Cardiac muscle cell (in vitro differentiated cells and primary cell): ENCODE measurements around the gene BRINP1. TPM values are rescaled to one million over a fixed set of nuclear protein-coding genes. Genes with fewer than 3 reads are reported as not detected.

Experiments
- DNase-seq, 2 donors: peaks; one replicate each; pipeline versions ENCODE4 v3.0.0 to v3.0.0-alpha.2; 2010 to 2017; ENCODE audit warnings: low read depth in 1 of 2, low spot score in 1 of 2
- H3K27ac ChIP-seq: fragments of 200-600 bp; sonication (generic); 2 replicates; pipeline ENCODE4 v1.5.1; 2016
- H3K27me3 ChIP-seq: fragments of 200-600 bp; sonication (generic); 2 replicates; pipeline ENCODE4 v1.6.0; 2016; ENCODE audit warnings: control low read depth
- H3K36me3 ChIP-seq: fragments of 200-600 bp; sonication (generic); 2 replicates; pipeline ENCODE4 v1.5.1; 2016; ENCODE audit warnings: control low read depth
- H3K4me1 ChIP-seq: fragments of 200-600 bp; sonication (generic); 2 replicates; pipeline ENCODE4 v1.8.1; 2017; ENCODE audit warnings: low read depth, mild to moderate bottlenecking, mixed run types
- H3K4me3 ChIP-seq: fragments of 200-600 bp; sonication (generic); 2 replicates; pipeline ENCODE4 v1.5.1; 2016; ENCODE audit warnings: mild to moderate bottlenecking
- H3K9me3 ChIP-seq: fragments of 200-600 bp; sonication (generic); 2 replicates; pipeline ENCODE4 v1.5.1; 2017; ENCODE audit warnings: low read depth, mild to moderate bottlenecking, control low read depth
- CTCF ChIP-seq: IDR thresholded peaks from 2 replicates; pipeline ENCODE4 v1.5.1; 2012; ENCODE audit warnings: low read depth, mild to moderate bottlenecking, low read length
- polyA plus RNA-seq: library from polyadenylated mRNA; unstranded; fragments of >200 nt; fragmentation: Nextera tagmentation; extraction: Ambion mirVana; gene quantifications from 2 replicates; pipeline ENCODE4 v1.2.1, GENCODE V29; 2016
- total RNA-seq: library from RNA; depleted of rRNA; stranded (reverse); fragments of >200 nt; gene quantifications from 2 replicates; pipeline ENCODE4 v1.2.3, GENCODE V29; 2016

BRINP1 gene
- total and polyA plus RNA-seq, 2 experiments from 2014 or later = 4.5 to 5.2 TPM

- Histone ChIP-seq H3K4me3 (no peak overlapping the region), H3K9me3 (no peaks in the 10 kb centered on the region), H3K36me3 (no peaks in the 10 kb centered on the region), H3K27me3 (no peaks in the 10 kb centered on the region), H3K27ac (no peak overlapping the region), H3K4me1 (no peaks in the 10 kb centered on the region)
- DNase-seq = no peak
- TF ChIP-seq CTCF = no peak
Observed at GRCh38 chr9:119255116-119255515, 114.1 kb downstream of the BRINP1 start.

- Histone ChIP-seq H3K36me3 (no peaks in the 10 kb centered on the region), H3K4me3 (no peak overlapping the region), H3K9me3 (no peaks in the 10 kb centered on the region), H3K27ac (no peak overlapping the region), H3K4me1 (no peaks in the 10 kb centered on the region), H3K27me3 (no peaks in the 10 kb centered on the region)
- DNase-seq = peak in 1 of 2 donors; percentile 47
- no peak for TF ChIP-seq CTCF
Observed at GRCh38 chr9:119252671-119253299, 116.5 kb downstream of the BRINP1 start.

GRCh38 chr9:119251936-119252335 lies 117.3 kb downstream of the BRINP1 start:
- Histone ChIP-seq H3K4me3 (no peak overlapping the region), H3K9me3 (no peaks in the 10 kb centered on the region), H3K36me3 (no peaks in the 10 kb centered on the region), H3K27ac (no peak overlapping the region), H3K4me1 (no peaks in the 10 kb centered on the region), H3K27me3 (no peaks in the 10 kb centered on the region)
- TF ChIP-seq CTCF = no peak
- no peak for DNase-seq

- no peak overlapping the region for H3K27ac ChIP-seq
- no peaks in the 10 kb centered on the region for H3K27me3 ChIP-seq
- no peaks in the 10 kb centered on the region for H3K4me1 ChIP-seq
- H3K36me3 ChIP-seq = no peaks in the 10 kb centered on the region
- H3K4me3 ChIP-seq = no peak overlapping the region
- no peak for DNase-seq
- no peak for TF ChIP-seq CTCF
- no peaks in the 10 kb centered on the region for H3K9me3 ChIP-seq
Observed at GRCh38 chr9:119250730-119251129, 118.5 kb downstream of the BRINP1 start.

DNA sequence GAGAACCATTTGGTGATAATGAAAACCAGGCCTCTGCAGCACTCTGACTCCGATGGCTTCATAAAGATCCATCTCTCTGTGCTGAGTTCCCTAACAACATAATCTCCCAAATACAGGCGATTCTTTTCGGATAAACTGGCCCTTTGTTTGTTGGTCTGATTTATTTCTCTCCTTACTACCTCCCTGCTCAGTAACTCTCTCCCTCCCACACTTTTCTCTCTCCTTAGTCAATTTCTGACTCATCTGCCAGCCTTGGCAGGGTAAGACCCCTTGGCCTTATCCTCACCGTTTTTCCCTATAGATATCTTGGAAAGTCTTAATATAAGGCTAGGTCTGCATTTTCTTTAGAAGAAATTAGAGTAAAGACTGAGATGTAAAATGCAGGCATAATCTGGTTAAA lies 128.7 kb downstream of the BRINP1 start:
- no peak for TF ChIP-seq CTCF
- no peaks in the 10 kb centered on the region for H3K4me1 ChIP-seq
- DNase-seq = no peak

DNA sequence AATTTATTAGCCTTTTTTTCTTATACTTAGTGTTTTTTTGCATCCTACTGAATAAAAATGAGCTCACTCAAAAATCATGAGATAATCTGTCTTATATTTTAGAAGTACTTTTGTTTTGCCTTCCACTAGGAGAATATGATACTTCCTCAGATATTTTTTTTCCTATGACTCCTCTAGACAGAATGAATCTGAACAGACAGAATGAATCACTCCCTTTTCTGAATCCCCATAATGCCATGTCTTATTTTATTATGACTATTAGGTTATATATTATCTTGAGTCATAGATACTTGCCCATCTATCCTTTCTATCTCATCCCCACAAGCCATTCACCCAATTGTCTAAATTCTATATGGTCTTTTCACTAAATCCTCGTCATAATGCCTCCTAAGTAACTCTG lies 134.6 kb downstream of the BRINP1 start:
- TF ChIP-seq CTCF = no peak
- Histone ChIP-seq H3K27me3 (no peaks in the 10 kb centered on the region), H3K36me3 (no peaks in the 10 kb centered on the region), H3K4me1 (no peaks in the 10 kb centered on the region), H3K4me3 (no peak overlapping the region), H3K27ac (no peak overlapping the region), H3K9me3 (no peaks in the 10 kb centered on the region)
- no peak for DNase-seq

More for the DNA sequence above, 128.7 kb downstream of the BRINP1 start:
- no peak overlapping the region for H3K27ac ChIP-seq
- no peaks in the 10 kb centered on the region for H3K36me3 ChIP-seq
- no peaks in the 10 kb centered on the region for H3K27me3 ChIP-seq
- no peak overlapping the region for H3K4me3 ChIP-seq
- no peaks in the 10 kb centered on the region for H3K9me3 ChIP-seq
